Mesenchymal stem cell (in vitro differentiated cells and primary cell): ENCODE data around the gene LSM4.

Source experiments
- DNase-seq: peaks from one replicate; pipeline ENCODE4 v3.0.0-alpha.2; 2013
- H2AFZ ChIP-seq: one replicate; pipeline ENCODE4 v1.6.1; 2013; ENCODE audit warnings: low read depth, mild to moderate bottlenecking, control low read depth, inconsistent platforms, low read length, moderate library complexity
- H2AK5ac ChIP-seq: 2 replicates; pipeline ENCODE4 v1.6.1; 2013; ENCODE audit warnings: low read length, moderate library complexity, mild to moderate bottlenecking, inconsistent platforms; ENCODE audit not compliant: severe bottlenecking
- H2BK120ac ChIP-seq: one replicate; pipeline ENCODE4 v1.6.1; 2013; ENCODE audit warnings: low read depth, mild to moderate bottlenecking, inconsistent platforms, low read length, moderate library complexity
- H2BK12ac ChIP-seq, 2 experiments: one replicate each; pipeline ENCODE4 v1.6.1; 2013; ENCODE audit warnings: inconsistent platforms in 2 of 2, low read length in 2 of 2, mild to moderate bottlenecking in 2 of 2, moderate library complexity in 2 of 2, control low read depth in 1 of 2
- H2BK15ac ChIP-seq: one replicate; pipeline ENCODE4 v1.6.1; 2013; ENCODE audit warnings: mild to moderate bottlenecking, low read depth, inconsistent platforms; ENCODE audit not compliant: poor library complexity, severe bottlenecking
- H2BK5ac ChIP-seq: 2 replicates; pipeline ENCODE4 v1.6.1; 2013; ENCODE audit warnings: low read depth, mild to moderate bottlenecking, low read length, control low read depth, inconsistent platforms; ENCODE audit not compliant: poor library complexity, severe bottlenecking
- H3K14ac ChIP-seq, 2 experiments: one replicate each; pipeline ENCODE4 v1.6.1; 2013; ENCODE audit warnings: inconsistent platforms in 2 of 2, low read length in 2 of 2, control low read depth in 1 of 2, mild to moderate bottlenecking in 1 of 2, moderate library complexity in 1 of 2
- H3K18ac ChIP-seq, 2 experiments: one replicate each; pipeline ENCODE4 v1.6.1; 2013; ENCODE audit warnings: inconsistent platforms in 2 of 2, low read length in 2 of 2, control low read depth in 1 of 2, low read depth in 1 of 2, mild to moderate bottlenecking in 1 of 2
- H3K23ac ChIP-seq, 2 experiments: one replicate each; pipeline ENCODE4 v1.6.1; 2013; ENCODE audit warnings: inconsistent platforms in 2 of 2, low read length in 2 of 2, mild to moderate bottlenecking in 2 of 2, moderate library complexity in 2 of 2, control low read depth in 1 of 2
- H3K27ac ChIP-seq: 2 replicates; pipeline ENCODE4 v1.5.1; 2013; ENCODE audit warnings: mild to moderate bottlenecking, moderate library complexity, low read length, control low read depth, inconsistent platforms; ENCODE audit not compliant: poor library complexity, severe bottlenecking
- H3K27me3 ChIP-seq, 2 experiments: 2 replicates each; pipeline versions ENCODE4 v1.6.1 to v1.7.0; 2013; ENCODE audit warnings: low read length in 2 of 2, mild to moderate bottlenecking in 2 of 2, moderate library complexity in 2 of 2, control low read depth in 1 of 2, inconsistent platforms in 1 of 2; ENCODE audit not compliant: control insufficient read depth in 1 of 2, insufficient read depth in 1 of 2
- H3K36me3 ChIP-seq, 2 experiments: 2 replicates each; pipeline versions ENCODE4 v1.6.1 to v1.7.0; 2013; ENCODE audit warnings: low read length in 2 of 2, control low read depth in 1 of 2, inconsistent platforms in 1 of 2, low read depth in 1 of 2, mild to moderate bottlenecking in 1 of 2; ENCODE audit not compliant: insufficient read depth in 2 of 2, control insufficient read depth in 1 of 2
- H3K4ac ChIP-seq, 2 experiments: one replicate each; pipeline ENCODE4 v1.6.1; 2013; ENCODE audit warnings: inconsistent platforms in 2 of 2, low read length in 2 of 2, mild to moderate bottlenecking in 2 of 2, moderate library complexity in 2 of 2, control low read depth in 1 of 2, low read depth in 1 of 2
- H3K4me1 ChIP-seq: 2 replicates; pipeline ENCODE4 v1.6.1; 2013; ENCODE audit warnings: low read depth, low read length, control low read depth; ENCODE audit not compliant: control insufficient read depth, insufficient read depth
- H3K4me2 ChIP-seq: 2 replicates; pipeline ENCODE4 v1.6.1; 2013; ENCODE audit warnings: low read length, mild to moderate bottlenecking, inconsistent platforms; ENCODE audit not compliant: poor library complexity, severe bottlenecking
- H3K4me3 ChIP-seq, 2 experiments: 2 replicates each; pipeline versions ENCODE4 v1.5.1 to v1.7.0; 2013; ENCODE audit warnings: low read length in 2 of 2, mild to moderate bottlenecking in 2 of 2, control low read depth in 1 of 2, low read depth in 1 of 2; ENCODE audit not compliant: insufficient read depth in 1 of 2
- H3K79me1 ChIP-seq: replicated peaks from 2 replicates; pipeline ENCODE4 v1.6.1; 2013; ENCODE audit warnings: mild to moderate bottlenecking, control low read depth, low read length, inconsistent platforms; ENCODE audit not compliant: poor library complexity, severe bottlenecking
- H3K9ac ChIP-seq: 2 replicates; pipeline ENCODE4 v1.7.0; 2013; ENCODE audit warnings: mild to moderate bottlenecking, low read length, moderate library complexity
- H3K9me3 ChIP-seq: 2 replicates; pipeline ENCODE4 v1.7.0; 2013; ENCODE audit warnings: mild to moderate bottlenecking, low read length; ENCODE audit not compliant: control insufficient read depth
- H4K8ac ChIP-seq: one replicate; pipeline ENCODE4 v1.6.1; 2013; ENCODE audit warnings: inconsistent platforms, mild to moderate bottlenecking, low read length, moderate library complexity
- H4K91ac ChIP-seq: one replicate; pipeline ENCODE4 v1.6.1; 2013; ENCODE audit warnings: mild to moderate bottlenecking, low read length, inconsistent platforms
- WGBS: methylation state at CpG from one replicate; pipeline ENCODE4 v1.1.7; 2013; ENCODE audit warnings: mixed read lengths; 5-methylcytosine and 5-hydroxymethylcytosine counted together

Gene LSM4

DNA sequence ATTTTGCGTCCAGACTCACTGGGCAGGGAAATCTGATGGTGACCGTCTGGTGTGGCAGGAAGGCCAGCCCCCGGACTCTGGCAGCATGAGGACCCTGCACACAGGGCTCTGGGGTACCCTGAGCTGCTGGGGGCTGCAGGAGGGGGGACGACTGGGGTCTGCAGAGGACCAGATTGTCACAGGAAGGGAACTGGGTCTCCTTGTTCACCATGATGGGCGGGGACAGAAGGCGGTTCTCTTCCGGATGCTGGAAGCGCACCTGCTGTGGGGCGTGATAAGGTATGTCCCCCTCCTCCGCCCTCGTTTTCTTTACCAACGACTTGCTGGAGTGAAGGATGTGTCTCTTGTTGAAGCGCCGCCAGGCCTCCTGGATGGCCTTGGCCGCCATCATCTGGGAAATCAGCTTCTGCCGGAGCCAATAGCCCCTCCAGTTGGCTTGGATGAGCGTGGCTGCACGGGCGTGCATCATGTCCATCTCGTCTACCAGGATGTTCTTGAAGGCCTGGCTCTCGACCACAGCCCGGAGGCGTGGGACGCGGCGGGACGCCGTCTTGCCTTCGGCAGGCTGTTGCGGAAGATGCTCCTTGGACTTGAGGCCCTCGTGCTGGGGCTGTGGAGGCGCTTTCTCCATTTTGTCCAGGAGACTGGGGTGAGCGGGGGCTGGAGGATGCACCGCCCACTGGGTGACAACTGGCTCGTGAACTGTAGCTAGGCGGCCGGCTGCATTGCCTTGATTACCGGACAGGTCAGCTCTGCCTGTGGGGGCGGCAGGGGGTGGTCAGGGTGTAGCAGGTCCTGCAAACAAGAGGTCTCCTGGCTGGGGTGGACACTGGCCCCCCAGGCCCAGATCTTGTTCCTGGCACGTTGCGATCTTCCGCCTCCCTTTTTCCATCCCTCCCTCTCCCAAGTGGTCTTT is 55.8 kb downstream of the LSM4 start:
- H3K18ac ChIP-seq, result no peak overlapping the region
- H3K27ac ChIP-seq, result no peak overlapping the region
- no peak overlapping the region for H3K4ac ChIP-seq
- no peak overlapping the region for H4K91ac ChIP-seq
- H4K8ac ChIP-seq, result no peak overlapping the region
- no peak overlapping the region for H2AK5ac ChIP-seq
- H3K14ac ChIP-seq, result no peak overlapping the region
- H3K27me3 ChIP-seq, result no peaks in the 10 kb centered on the region
- no peak overlapping the region for H2BK12ac ChIP-seq
- peak; percentile 40 for DNase-seq
- no peak overlapping the region for H2BK15ac ChIP-seq
- H3K4me2 ChIP-seq, result no peak overlapping the region
- peaks cover 59 to 63% of the 10 kb centered on the region in 2 experiments for H3K36me3 ChIP-seq
- H3K79me1 ChIP-seq, result peaks cover 6% of the 10 kb centered on the region
- H3K23ac ChIP-seq, result no peak overlapping the region
- peaks cover 1% of the 10 kb centered on the region for H3K4me1 ChIP-seq
- no peak overlapping the region for H3K4me3 ChIP-seq
- H3K9ac ChIP-seq, result no peak overlapping the region
- H2AFZ ChIP-seq, result no peak overlapping the region
- WGBS, result 94% methylated on average over 42 of the region's 42 CpGs
- H2BK120ac ChIP-seq, result no peak overlapping the region
- H3K9me3 ChIP-seq, result no peaks in the 10 kb centered on the region
- no peak overlapping the region for H2BK5ac ChIP-seq

DNA sequence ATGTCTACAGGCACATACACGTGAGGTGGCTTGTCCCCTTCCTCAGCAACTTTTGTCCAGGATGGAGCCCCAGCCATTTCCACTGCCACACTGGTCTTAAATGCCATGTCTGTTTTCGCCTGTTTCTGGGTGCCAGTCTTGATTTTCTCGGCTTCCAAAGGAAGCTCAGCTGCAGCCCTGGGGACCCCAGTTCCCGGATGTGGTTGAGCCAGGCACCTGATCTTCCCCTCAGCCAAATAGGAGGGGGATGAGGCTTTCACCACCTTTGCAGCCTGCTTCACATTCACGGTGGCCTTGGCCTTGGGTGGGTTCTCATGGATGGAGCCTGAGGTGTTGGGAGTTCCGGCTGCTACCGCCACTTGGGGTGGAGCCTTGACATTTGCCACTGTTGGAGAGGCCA is 57.3 kb downstream of the LSM4 start:
- Histone ChIP-seq H2BK120ac (no peak overlapping the region), H3K4me1 (peaks cover 1% of the 10 kb centered on the region), H2BK5ac (no peak overlapping the region), H2BK15ac (no peak overlapping the region), H3K4ac (no peak overlapping the region), H3K4me3 (no peak overlapping the region), H3K36me3 (peaks cover 59 to 66% of the 10 kb centered on the region in 2 experiments), H3K27me3 (no peaks in the 10 kb centered on the region), H2BK12ac (no peak overlapping the region), H4K91ac (no peak overlapping the region), H3K9me3 (no peaks in the 10 kb centered on the region), H3K14ac (no peak overlapping the region), H3K4me2 (no peak overlapping the region), H4K8ac (no peak overlapping the region), H2AFZ (no peak overlapping the region), H3K18ac (no peak overlapping the region), H3K27ac (no peak overlapping the region), H3K23ac (no peak overlapping the region), H2AK5ac (no peak overlapping the region), H3K79me1 (peaks cover 4% of the 10 kb centered on the region), H3K9ac (no peak overlapping the region)
- no peak for DNase-seq
- 90% methylated on average over 7 of the region's 7 CpGs for WGBS

DNA sequence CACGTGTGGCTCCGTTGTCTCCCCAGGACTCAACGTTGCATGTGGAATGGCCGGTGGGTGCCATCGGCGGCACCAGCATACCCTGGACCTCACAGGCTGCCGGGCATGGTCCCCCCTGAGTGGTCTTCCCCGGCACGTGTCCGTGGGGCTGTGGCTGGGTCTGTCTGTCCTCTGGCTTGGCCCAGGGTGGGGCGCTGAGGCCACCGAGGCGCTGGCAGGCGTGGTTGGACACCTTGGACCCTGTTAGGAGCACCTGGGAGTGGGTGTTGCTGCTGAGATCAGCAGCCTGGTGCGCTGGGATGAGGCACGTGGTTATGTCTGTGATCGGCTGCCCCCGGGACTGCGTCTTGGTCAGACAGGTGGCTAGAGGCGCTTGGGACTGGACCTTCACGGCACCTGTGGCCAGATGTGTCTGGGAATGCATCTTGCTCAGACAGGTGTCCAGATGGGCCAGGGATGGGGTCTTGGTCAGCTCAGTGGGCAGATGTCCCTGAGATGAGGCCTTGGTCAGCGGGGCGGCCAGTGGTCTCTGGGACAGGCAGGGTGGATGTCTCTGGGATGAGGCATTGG is 57.8 kb downstream of the LSM4 start:
- Histone ChIP-seq H2BK15ac (no peak overlapping the region), H3K4me3 (no peak overlapping the region), H3K27ac (no peak overlapping the region), H3K36me3 (peaks cover 57 to 66% of the 10 kb centered on the region in 2 experiments), H3K9me3 (no peaks in the 10 kb centered on the region), H2BK12ac (no peak overlapping the region), H2AK5ac (no peak overlapping the region), H2BK5ac (no peak overlapping the region), H3K79me1 (peaks cover 4% of the 10 kb centered on the region), H3K27me3 (no peaks in the 10 kb centered on the region), H4K91ac (peak overlapping the region; percentile 29), H3K14ac (no peak overlapping the region), H2AFZ (no peak overlapping the region), H3K9ac (no peak overlapping the region), H3K4ac (no peak overlapping the region), H3K23ac (no peak overlapping the region), H3K4me2 (no peak overlapping the region), H3K18ac (no peak overlapping the region), H4K8ac (no peak overlapping the region), H3K4me1 (peaks cover 1% of the 10 kb centered on the region), H2BK120ac (no peak overlapping the region)
- 97% methylated on average over 23 of the region's 23 CpGs for WGBS
- no peak for DNase-seq

DNA sequence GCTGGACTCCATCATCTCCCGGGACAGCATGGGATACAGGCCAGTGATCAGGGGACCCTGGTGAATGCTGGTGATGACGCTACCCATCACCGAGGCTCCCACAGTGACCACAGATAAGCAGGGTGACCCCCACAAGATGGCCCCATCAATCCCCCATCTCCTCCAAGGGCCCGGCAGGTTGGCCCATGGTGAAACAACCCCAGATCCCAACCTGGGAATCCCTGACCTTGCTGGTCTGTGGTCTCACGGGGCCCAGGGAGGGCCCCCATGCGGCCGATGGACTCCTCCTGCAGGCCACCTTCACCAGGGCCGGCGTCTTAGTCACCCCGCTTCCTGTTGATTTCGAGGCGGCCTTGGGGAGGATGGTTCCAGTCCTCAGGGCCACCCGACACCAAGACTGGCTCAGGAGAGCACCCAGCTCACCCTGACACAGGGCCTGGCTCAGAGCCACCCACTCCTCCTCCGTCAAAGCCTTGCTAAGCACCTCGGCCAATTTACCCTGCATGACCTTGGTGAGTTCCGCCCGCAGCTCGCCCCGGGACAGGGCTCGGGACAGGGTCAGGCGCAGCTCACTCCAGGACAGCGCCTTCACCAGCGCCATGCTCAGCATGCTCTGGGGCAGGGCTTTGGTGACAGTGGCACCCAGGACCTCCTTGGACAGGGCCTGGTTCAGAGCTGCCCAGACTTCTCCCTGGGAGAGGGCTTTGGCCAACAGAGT is 58.6 kb downstream of the LSM4 start:
- no peak for DNase-seq
- Histone ChIP-seq H3K27me3 (no peaks in the 10 kb centered on the region), H4K8ac (no peak overlapping the region), H2BK15ac (no peak overlapping the region), H3K4me3 (no peak overlapping the region), H3K14ac (no peak overlapping the region), H3K18ac (no peak overlapping the region), H2AK5ac (no peak overlapping the region), H2BK5ac (no peak overlapping the region), H3K4me2 (no peak overlapping the region), H2BK12ac (no peak overlapping the region), H4K91ac (peak overlapping the region; percentile 29), H3K36me3 (peaks cover 56 to 66% of the 10 kb centered on the region in 2 experiments), H3K23ac (no peak overlapping the region), H3K4me1 (peaks cover 1% of the 10 kb centered on the region), H3K27ac (no peak overlapping the region), H3K9me3 (no peaks in the 10 kb centered on the region), H3K9ac (no peak overlapping the region), H2AFZ (no peak overlapping the region), H3K4ac (no peak overlapping the region), H2BK120ac (no peak overlapping the region), H3K79me1 (peaks cover 4% of the 10 kb centered on the region)
- 96% methylated on average over 23 of the region's 23 CpGs for WGBS
